Muscle of arm (tissue), 12 donors: Measurements from ENCODE around the gene ISG15. TPM values are rescaled to one million over a fixed set of nuclear protein-coding genes. Genes with fewer than 3 reads are reported as not detected.
"Not testable (repeated sequence)": the region's sequence is repeated elsewhere in the genome, so short reads cannot be mapped to it uniquely, and the experiment has no call there.

Source experiments
- DNase-seq: peaks from one replicate; pipeline ENCODE4 v3.0.0-alpha.2; 2013
- polyA plus RNA-seq, 12 donors: library from polyadenylated mRNA; unstranded; fragments of 120-200 nt; gene quantifications; one replicate each; pipeline ENCODE4 v1.2.1, GENCODE V29; 2013; ENCODE audit not compliant: insufficient read length in 12 of 12

Gene ISG15
- polyA plus RNA-seq, 12 donors: 5.0 to 28.8 (median 6.8) TPM; not detected in 1

DNA sequence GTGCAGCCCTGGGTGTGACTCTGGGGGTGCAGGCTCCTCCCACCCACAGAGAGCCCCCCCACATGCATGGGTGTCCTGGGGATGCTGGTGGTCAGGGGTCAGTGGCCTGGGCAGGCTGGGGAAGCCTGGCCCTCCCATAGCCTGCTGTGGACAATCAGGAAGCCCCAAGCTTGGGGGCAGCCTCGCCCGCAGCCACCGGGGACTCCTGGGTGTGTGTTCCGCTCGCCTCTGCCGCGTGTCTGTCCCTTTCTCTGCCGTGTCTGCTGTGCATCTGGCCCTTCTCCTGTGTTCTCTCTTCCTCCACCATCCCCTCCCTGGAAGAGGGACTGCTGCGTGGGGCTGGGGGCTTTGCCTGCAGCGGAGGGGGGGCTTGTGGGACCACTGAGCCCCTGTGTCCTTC lies 29.5 kb downstream of the ISG15 start:
- DNase-seq: no peak

- DNase-seq: no peak
Measured at GRCh38 chr1:1043411-1043810, 30.1 kb downstream of the ISG15 start.

DNA sequence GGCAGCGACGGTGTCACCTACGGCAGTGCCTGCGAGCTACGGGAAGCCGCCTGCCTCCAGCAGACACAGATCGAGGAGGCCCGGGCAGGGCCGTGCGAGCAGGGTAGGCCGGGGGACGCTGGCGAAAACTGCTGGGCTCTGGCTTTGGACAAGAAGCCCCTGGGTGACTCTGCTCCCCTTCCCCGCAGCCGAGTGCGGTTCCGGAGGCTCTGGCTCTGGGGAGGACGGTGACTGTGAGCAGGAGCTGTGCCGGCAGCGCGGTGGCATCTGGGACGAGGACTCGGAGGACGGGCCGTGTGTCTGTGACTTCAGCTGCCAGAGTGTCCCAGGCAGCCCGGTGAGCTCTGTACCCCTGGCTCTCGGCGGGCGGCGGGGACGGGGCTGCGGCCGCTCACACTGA lies 30.6 kb downstream of the ISG15 start:
- no peak for DNase-seq

DNA sequence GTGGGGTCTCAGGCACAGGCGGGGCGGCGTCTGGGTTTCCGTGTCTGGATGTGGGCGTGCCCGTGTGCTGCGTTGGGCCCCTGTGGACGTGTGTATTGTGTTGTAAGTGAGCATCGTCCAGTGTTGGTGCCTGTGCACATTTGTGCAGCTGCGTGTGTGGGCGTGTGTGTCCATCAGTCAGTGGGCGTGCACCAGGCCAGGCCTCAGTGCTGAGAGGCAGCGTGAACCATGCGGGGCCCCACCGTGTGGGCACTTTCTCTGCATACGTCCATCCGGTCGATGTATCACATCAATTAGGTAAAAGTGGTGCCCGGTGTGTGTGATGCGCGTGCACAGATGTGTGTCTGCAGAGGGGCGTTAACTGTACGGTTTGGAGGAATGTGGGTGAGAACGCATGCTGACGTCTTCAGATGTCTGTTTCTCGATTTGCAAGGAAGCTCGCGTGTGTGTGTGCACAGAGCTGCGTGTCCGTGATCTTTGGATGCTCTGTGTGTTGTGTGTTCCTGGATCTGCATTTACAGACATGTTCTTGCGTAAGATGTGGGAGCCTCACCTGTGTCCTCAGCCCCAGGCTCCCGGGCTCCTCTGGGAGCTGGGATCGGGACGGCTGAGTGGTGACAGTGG lies 31.3 kb downstream of the ISG15 start:
- no peak for DNase-seq

GRCh38 chr1:1045129-1045528 lies 31.8 kb downstream of the ISG15 start:
- DNase-seq: no peak

DNA sequence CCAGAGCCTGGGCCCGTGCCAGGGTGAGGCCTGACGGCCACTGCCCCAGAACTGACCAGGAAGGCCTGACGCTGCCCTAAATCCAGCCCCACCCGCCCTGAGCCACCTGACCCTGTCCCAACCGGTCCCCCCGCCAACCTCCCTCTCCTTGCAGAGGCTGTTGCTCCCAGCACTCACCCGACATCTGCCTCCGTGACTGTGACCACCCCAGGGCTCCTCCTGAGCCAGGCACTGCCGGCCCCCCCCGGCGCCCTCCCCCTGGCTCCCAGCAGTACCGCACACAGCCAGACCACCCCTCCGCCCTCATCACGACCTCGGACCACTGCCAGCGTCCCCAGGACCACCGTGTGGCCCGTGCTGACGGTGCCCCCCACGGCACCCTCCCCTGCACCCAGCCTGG lies 32.9 kb downstream of the ISG15 start:
- DNase-seq: no peak

DNA sequence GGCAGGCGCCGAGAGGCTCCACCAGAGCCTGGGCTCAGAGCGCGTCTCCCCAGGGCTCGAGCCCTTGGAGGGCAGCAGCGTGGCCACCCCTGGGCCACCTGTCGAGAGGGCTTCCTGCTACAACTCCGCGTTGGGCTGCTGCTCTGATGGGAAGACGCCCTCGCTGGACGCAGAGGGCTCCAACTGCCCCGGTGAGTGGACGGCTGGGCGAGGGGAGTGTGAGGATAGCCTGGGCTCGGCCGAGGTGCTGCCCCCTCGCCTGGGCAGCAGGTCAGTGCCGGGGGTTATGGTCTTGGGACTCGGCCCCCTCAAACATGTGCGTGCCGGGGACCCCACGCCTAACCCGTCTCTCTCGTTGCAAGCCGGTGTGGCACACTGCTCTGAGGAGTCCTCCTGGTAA lies 33.5 kb downstream of the ISG15 start:
- no peak for DNase-seq

- no peak for DNase-seq
Measured at GRCh38 chr1:1047407-1047806, 34.1 kb downstream of the ISG15 start.

GRCh38 chr1:1047963-1048362 lies 34.7 kb downstream of the ISG15 start:
- DNase-seq: no peak

DNA sequence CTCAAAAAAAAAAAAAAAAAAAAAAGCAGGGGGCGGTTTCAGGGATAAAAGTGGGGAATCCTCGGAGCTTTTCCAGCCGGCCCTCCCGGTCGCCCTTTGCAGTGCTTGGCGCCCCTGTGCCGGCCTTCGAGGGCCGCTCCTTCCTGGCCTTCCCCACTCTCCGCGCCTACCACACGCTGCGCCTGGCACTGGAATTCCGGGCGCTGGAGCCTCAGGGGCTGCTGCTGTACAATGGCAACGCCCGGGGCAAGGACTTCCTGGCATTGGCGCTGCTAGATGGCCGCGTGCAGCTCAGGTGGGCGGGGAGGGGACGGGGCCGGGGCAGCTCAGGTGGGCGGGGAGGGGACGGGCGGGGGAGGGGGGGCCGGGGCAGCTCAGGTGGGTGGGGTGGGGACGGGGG lies 35.5 kb downstream of the ISG15 start:
- no peak for DNase-seq

GRCh38 chr1:1049318-1050165 lies 36.2 kb downstream of the ISG15 start:
- no peak for DNase-seq

- DNase-seq: no peak
Measured at GRCh38 chr1:1050577-1051052, 37.3 kb downstream of the ISG15 start.

GRCh38 chr1:1051127-1051810 lies 38.0 kb downstream of the ISG15 start:
- DNase-seq: no peak

GRCh38 chr1:1052003-1052840 lies 38.9 kb downstream of the ISG15 start:
- DNase-seq: no peak

DNA sequence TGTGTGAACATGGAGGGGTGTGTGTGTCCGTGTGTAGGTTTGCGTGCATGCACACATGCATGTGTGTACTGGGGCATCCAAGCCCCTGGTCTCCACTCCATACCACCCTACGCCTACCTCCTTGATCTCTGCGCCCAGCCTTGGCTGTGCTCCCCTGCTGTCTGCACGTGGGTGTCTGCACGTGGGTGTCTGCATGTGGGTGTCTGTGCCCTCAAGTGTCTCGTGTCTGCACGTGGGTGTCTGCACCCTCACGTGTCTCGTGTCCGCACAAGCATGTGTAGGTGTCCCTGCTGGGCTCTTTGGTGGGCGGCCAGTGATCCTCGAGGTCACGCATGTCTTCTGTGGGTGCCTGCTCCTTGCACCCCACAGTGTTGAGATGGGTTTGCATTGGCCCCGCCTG lies 39.7 kb downstream of the ISG15 start:
- DNase-seq: no peak

DNA sequence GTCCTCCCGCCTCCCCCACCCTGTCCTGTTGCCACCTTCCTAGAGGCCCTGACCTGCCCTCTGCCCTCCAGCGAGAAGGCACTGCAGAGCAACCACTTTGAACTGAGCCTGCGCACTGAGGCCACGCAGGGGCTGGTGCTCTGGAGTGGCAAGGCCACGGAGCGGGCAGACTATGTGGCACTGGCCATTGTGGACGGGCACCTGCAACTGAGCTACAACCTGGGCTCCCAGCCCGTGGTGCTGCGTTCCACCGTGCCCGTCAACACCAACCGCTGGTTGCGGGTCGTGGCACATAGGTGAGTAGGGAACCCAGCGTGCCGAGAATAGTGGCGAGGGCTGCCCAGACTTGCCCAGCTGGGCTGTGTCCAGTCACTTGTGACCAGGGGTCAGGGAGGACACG lies 40.4 kb downstream of the ISG15 start:
- DNase-seq: no peak

DNA sequence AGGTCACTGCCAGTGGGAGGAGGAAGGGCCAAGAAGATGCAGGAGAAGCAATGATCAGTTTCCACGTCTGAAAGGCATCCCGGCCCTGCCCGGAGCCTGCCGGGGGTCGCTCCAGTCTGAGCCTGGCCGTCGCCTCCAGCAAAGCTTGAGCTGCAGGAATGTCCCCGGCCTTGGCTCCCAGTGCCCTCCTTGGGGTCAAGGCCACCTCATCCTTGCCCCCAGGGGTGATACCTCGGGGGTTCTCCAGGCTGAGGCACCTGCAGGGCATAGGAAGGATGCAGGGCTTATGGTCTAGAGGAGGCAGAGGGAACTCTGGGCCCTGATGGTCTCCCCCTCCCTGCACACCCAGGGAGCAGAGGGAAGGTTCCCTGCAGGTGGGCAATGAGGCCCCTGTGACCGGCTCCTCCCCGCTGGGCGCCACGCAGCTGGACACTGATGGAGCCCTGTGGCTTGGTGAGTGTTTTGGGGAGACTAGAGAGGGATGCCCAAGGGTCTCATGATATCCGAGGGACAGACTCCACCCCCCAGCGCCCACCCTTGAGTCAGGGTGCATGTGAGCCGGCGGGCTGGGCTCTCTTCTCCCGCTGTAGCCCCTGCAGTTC lies 40.9 kb downstream of the ISG15 start:
- no peak for DNase-seq

DNA sequence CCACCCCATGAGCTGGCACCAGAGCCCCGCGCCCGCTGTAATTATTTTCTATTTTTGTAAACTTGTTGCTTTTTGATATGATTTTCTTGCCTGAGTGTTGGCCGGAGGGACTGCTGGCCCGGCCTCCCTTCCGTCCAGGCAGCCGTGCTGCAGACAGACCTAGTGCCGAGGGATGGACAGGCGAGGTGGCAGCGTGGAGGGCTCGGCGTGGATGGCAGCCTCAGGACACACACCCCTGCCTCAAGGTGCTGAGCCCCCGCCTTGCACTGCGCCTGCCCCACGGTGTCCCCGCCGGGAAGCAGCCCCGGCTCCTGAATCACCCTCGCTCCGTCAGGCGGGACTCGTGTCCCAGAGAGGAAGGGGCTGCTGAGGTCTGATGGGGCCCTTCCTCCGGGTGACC lies 41.7 kb downstream of the ISG15 start:
- no peak for DNase-seq

GRCh38 chr1:1055841-1056736 lies 42.8 kb downstream of the ISG15 start:
- DNase-seq: no peak

GRCh38 chr1:1057769-1058087 lies 44.4 kb downstream of the ISG15 start:
- DNase-seq: not testable (repeated sequence)
